Activated CD4-positive, alpha-beta T cell treated with anti-CD3 and anti-CD28 coated beads, Interleukin-2, amount 50 U/mL, for 4 hours (primary cell): ENCODE data around the gene NPEPPS.
"Not testable (repeated sequence)": the region's sequence is repeated elsewhere in the genome, so short reads cannot be mapped to it uniquely, and the experiment has no call there.

Experiments
- DNase-seq, 2 experiments: peaks; one replicate each; pipeline ENCODE4 v3.0.0-alpha.2; 2020

Gene NPEPPS

GRCh38 chr17:47567261-47567660 lies 36.4 kb downstream of the NPEPPS start:
- DNase-seq = not testable (repeated sequence)

DNA sequence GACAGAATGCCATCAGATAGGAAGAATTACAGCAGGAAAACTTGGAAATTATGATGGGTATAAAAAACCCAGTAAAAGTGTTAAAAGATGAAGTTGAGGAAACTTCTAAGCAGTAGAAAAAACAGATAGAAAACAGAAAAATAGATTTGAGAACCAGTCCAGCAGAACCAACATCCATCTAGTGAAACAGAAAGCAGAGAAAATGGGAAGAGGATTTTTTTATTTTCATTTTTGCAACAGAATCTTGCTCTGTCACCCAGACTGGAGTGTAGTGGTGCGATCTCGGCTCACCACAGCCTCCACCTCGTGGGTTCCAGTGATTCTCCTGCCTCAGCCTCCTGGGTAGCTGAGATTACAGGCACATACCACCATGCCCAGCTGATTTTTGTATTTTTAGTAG lies 41.7 kb downstream of the NPEPPS start:
- DNase-seq = not testable (repeated sequence)

GRCh38 chr17:47582416-47582815 lies 51.5 kb downstream of the NPEPPS start:
- not testable (repeated sequence) for DNase-seq

- DNase-seq = not testable (repeated sequence)
These were observed 55.6 kb downstream of the NPEPPS start for GRCh38 chr17:47586378-47587055.

DNA sequence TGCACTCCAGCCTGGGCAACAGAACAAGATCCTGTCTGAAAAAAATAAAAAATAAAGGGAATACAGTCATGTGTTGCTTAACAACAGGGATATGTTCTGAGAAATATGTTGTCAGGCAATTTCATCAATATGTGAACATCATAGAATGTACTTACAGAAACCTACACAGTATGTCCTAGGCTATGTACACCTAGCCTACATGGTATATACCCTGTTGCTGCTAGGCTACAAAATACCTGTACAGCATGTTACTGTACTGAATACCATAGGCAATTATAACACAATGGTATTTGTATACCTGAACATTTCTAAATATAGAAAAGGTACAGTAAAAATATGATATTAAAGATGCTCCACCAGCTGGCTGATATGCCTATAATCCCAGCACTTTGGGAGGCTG lies 62.6 kb downstream of the NPEPPS start:
- DNase-seq = not testable (repeated sequence)

DNA sequence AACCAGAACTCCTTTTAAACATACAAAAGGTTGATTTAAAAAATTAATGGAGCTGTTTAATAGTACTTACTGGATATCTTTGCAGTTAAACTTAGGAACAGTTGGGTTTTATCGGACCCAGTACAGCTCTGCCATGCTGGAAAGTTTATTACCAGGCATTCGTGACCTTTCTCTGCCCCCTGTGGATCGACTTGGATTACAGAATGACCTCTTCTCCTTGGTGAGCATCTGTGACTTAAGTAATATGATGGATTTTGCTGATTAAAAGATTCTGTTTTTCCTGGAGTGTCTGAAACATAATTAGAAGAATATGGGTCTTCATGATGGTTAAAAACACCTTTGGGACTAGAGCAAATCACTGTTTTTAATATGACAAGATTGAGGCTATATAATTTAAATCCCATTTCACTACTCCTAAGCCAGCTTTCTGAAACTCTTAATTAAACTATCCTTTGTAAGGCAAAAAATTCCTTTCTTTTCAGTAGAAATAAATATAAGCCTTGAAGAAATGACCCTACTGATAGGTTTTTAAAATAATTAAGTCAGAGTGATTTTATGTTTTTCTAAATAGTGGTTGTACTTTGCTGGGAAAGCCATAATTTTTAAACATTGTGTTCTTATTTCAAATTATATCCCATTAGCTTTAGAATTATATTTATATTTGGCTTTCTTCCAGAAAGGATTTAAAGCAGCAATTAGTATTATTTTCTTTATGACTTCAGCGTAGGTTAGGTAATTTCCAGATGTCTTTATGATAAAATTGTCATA lies 73.1 kb downstream of the NPEPPS start:
- DNase-seq = no peak

DNA sequence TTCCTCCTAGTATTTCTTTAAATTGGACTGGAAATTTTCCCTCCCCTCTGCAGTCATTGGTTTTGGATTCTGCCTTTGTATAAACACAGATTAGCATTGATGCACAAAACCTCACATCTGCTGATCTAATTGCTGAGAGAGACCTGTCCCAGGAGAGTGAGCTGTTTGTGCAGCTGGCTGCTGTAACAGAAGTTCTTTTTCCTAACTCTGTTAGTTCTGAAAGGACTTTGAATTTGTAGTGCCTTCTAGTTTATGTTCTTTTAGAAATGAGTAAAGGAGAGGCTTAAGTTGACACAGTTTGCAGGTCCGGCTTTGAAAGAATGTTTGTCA lies 73.7 kb downstream of the NPEPPS start:
- DNase-seq = no peak

DNA sequence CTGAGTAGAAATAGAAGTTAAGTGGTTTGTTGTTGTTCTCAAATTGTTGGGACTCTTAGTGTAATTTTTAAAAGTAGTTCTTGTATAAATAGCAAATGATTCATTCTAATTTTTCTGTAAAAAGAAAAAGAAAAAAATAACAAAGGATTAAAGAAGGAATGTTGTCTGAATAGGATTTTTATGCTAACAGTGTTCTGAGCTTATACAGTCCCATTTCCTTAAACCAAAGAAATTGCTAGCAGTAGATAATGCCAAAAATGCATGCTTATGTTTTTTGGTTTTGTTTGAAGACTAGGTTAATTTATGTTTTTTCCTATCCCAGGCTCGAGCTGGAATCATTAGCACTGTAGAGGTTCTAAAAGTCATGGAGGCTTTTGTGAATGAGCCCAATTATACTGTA lies 74.1 kb downstream of the NPEPPS start:
- no peak for DNase-seq

GRCh38 chr17:47607481-47607880 lies 76.6 kb downstream of the NPEPPS start:
- DNase-seq = no peak

DNA sequence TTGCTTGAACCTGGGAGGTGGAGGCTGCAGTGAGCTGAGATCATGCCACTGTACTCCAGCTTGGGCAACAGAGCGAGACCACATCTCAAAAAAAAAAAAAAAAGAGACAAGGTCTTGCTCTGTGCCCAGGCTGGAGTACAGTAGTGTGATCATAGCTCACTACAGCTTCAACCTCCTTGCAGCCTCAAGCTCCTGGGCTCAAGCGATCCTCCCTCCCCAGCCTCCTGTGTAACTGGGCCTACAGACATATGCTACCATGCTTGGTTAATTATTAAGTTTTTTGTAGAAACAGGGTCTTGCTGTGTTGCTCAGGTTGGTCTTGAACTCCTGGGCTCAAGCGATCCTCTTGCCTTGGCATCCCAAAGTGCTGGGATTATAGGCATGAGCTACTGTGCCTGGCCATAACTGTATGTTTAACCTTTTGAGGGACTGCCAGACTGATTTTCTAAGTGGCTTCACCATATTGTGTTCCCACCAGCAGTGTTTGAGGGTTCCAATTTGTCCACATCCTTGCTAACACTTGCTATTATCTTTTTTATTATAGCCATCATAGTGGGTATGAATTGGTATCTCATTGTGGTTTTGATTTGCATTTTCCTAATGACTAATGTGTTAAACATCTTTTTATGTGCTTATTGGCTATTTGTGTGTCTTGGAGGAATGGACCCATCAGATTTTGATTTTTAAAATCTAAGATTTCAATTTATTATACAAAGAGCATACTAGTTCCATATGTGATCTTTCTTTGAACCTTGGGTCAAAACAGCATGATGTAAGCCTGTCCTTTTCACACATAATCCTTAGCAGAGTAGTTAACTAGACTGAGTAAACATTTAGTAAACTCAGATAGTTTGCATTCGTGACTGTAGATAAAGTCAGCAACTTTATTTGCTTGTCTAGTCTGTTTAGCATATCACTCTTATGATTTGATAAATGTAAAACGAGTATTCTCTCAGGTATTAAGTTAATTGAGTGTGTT lies 80.8 kb downstream of the NPEPPS start:
- no peak for DNase-seq

DNA sequence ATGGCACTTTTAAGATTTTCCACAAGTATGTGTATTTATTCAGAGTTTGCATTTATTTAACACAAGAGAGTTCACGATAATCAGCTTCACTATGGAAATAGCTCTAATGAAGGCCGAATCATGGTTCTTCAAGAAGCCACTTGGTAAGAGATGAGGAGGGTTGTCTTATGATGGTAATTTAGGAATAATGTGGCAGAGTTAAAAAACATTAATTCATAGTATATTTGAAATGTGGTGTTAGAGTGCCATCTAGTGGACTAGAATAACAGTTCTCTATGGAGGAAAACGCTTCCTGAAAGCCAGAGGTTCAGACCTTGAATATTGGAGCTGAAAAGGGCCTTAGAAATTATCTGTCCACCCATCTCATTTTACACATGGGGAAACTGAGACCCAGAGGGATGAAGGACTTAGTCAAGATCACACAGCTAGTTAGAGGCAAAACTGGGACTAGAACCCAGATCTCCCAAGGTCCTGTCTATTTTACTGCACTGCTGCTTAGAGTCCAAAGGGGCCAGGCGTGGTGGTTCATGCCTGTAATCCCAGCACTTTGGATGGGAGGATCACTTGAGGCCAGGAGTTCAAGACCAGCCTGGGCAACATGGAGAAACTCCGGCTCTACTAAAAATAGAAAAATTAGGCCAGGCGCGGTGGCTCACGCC lies 85.0 kb downstream of the NPEPPS start:
- DNase-seq = no peak

GRCh38 chr17:47618410-47618809 lies 87.5 kb downstream of the NPEPPS start:
- DNase-seq = no peak

DNA sequence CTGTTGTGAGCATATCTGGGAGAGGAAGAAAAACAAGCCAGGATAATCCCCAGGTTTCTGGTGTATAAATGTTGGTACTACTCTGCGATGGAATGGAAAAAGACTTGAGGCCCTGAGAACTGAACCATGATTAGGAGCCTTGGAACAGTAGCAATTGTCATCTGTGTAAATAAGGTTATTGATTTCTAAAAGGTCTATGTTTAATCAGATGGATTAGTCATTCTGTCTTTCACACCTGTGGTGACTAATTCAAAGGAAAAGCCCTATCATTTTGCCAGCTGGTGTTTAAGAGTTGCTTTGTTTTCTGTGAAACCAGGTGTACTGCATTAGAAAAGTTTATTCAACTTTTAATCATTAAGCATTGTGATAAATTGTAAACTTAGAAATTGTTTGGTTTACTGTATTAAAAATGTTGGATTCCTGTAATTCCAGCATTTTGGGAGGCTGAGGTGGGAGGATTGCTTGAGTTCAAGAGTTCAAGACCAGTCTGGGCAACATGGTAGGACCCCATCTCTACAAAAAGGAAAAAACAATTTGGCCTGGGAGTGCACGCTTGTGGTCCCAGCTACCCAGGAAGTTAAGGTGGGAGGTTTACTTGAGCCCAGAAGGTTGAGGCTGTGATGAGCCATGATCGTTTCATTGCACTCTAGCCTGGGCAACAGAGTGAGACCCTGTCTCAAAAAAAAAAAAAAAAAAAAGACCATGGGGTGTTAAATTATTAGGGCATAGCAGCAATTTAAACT lies 89.8 kb downstream of the NPEPPS start:
- no peak for DNase-seq

DNA sequence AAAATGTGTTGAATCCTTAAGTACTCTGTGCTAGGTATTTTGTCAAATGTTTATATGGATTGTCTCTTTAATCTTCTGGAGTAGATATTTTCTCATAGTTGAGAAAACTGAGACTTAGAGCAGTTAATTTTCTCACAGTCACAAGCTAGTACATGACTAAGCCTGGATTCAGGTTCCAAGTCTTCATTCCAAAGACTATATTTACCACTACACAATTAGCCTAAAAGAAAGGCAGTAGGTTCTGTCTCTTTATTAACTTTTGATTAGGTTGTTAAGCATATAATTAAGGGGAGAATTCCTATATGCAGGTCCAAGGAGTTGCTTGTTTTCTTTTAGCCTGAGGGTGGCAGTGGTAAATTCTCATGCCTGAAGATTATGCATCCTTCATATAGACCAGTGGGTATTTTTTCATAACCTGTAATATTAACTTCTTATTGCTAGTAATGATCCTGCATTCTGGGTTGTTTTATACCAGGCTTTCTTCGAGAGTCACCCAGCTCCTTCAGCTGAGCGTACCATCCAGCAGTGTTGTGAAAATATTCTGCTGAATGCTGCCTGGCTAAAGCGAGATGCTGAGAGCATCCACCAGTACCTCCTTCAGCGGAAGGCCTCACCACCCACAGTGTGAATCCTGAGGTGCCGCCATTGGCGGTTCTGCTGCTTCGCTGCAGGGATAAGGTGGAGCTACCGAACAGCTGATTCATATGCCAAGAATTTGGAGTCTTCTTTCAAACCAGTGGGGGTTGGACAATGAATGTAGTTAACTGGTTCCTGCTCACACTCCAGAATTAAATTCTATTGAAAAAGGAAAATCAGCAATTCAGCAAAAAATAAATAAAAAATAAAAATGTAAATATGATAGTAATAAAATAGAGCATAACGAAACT lies 90.6 kb downstream of the NPEPPS start:
- DNase-seq = no peak

DNA sequence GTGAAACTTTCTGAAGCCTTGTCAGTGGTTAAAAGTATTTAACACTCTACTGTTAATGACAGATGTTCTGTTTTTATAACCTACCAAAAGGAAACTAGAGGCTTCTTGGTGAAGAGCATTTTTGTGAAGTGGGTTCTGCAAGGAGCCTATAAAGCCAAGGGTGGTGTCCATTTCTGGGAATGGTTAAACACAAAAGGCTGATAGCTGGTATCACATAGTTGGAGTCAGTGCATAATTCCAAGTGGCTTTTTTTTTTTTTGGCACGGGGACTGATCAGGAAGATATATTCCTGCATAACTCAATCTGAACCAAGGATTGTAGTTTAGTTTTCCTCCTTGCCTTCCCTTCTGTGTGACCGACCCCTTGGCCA lies 91.3 kb downstream of the NPEPPS start:
- no peak for DNase-seq

DNA sequence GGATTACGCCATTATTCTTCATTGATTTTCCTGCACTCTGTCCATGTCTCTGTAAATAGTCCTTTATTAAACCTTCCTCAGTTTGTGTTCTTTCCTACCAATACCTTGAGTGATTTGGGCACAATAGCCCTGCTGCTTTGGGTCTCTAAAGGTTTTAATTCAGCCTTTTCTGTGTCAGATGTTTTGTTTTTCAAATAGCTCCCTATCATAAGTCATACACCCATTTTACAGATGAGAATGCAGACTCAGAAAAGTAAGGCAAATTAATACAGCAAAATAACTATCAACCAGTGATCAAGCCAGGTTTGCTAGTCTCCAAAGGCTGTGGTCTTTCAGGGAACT lies 93.8 kb downstream of the NPEPPS start:
- DNase-seq = no peak

GRCh38 chr17:47628014-47628566 lies 97.2 kb downstream of the NPEPPS start:
- no peak for DNase-seq

- DNase-seq = no peak
These were observed 98.9 kb downstream of the NPEPPS start for GRCh38 chr17:47629826-47630225.

- DNase-seq = no peak
These were observed 99.7 kb downstream of the NPEPPS start for GRCh38 chr17:47630614-47631013.

GRCh38 chr17:47632991-47633390 lies 102.1 kb downstream of the NPEPPS start:
- DNase-seq = no peak

- no peak for DNase-seq
These were observed 103.1 kb downstream of the NPEPPS start for GRCh38 chr17:47633996-47634395.
